K562 (cell line): Measurements from ENCODE around the gene IL2RG. TPM values are rescaled to one million over a fixed set of nuclear protein-coding genes. Genes with fewer than 3 reads are reported as not detected.

Source experiments
- CCAR2 ChIP-seq: fragments of 200-400 bp; formaldehyde crosslinking; IDR thresholded peaks from 2 replicates; pipeline ENCODE4 v1.6.1; 2017; ENCODE audit warnings: mild to moderate bottlenecking, low read depth, low read length
- ELF1 ChIP-seq: fragments of 200-800 bp; sonication (Bioruptor generic); IDR thresholded peaks from 2 replicates; pipeline ENCODE4 v1.6.1; 2016; ENCODE audit warnings: missing genetic modification characterization, missing compliant biosample characterization
- KDM1A ChIP-seq, 2 experiments: fragments of 450-650 bp; IDR thresholded peaks; 2 replicates each; pipeline ENCODE4 v1.6.1; 2016; ENCODE audit warnings: mild to moderate bottlenecking in 2 of 2
- MIER1 ChIP-seq: fragments of 450-650 bp; IDR thresholded peaks from 2 replicates; pipeline ENCODE4 v1.6.1; 2016; ENCODE audit warnings: antibody characterized with exemption, mild to moderate bottlenecking, low read depth
- NR2C2 ChIP-seq, 2 experiments: fragments of 200-800 bp in 1 of 2; sonication (Bioruptor generic) in 1 of 2; sonication (generic) in 1 of 2; formaldehyde crosslinking in 1 of 2; IDR thresholded peaks; 2 replicates each; pipeline versions ENCODE4 v1.6.1 to v1.8.0; 2016 to 2022; ENCODE audit warnings: mild to moderate bottlenecking in 1 of 2, missing compliant biosample characterization in 1 of 2, missing genetic modification characterization in 1 of 2, missing genetic modification reagents in 1 of 2
- PHB2 ChIP-seq: fragments of 450-650 bp; IDR thresholded peaks from 2 replicates; pipeline ENCODE4 v1.6.1; 2017; ENCODE audit warnings: low read depth
- SREBF2 ChIP-seq: sonication (generic); formaldehyde crosslinking; IDR thresholded peaks from 2 replicates; pipeline ENCODE4 v1.4.0; 2020; ENCODE audit warnings: mild to moderate bottlenecking, missing genetic modification reagents
- TCF3 ChIP-seq: sonication (generic); formaldehyde crosslinking; IDR thresholded peaks from 2 replicates; pipeline ENCODE4 v1.4.0; 2020; ENCODE audit warnings: mild to moderate bottlenecking, missing genetic modification reagents
- polyA plus RNA-seq, 8 experiments: library from polyadenylated mRNA; depleted of rRNA in 4 of 8; stranded (reverse) in 5 of 8; unstranded in 3 of 8; fragments of >200 nt; fragmentation: Nextera tagmentation in 2 of 8; fragmentation: Illumina TruSeq in 1 of 8; extraction: Ambion mirVana in 2 of 8; extraction: Trizol in 1 of 8; gene quantifications; 2 replicates each; pipeline versions ENCODE4 v1.2.1 to v1.2.3, GENCODE V29; 2011 to 2014; ENCODE audit warnings: inconsistent platforms in 1 of 8, missing spikeins in 1 of 8
- total RNA-seq, 7 experiments: library from RNA; depleted of rRNA in 6 of 7; stranded (reverse); fragments of >200 nt in 6 of 7; fragmentation: Illumina TruSeq in 2 of 7; extraction: Trizol in 2 of 7; gene quantifications; 2 replicates each; pipeline versions ENCODE4 v1.2.1 to v1.2.3, GENCODE V29; 2011 to 2021; ENCODE audit warnings: low replicate concordance in 1 of 7
- TF ChIP-seq, protein P1 (sequence below), 2 experiments: fragments of 450-650 bp in 1 of 2; sonication (generic) in 1 of 2; formaldehyde crosslinking in 1 of 2; IDR thresholded peaks; 2 replicates each; pipeline versions ENCODE4 v1.7.1 to v1.9.0; 2016 to 2022; ENCODE audit warnings: inconsistent platforms in 1 of 2, mild to moderate bottlenecking in 1 of 2, missing genetic modification reagents in 1 of 2
- TF ChIP-seq, protein P2 (sequence below): fragments of 450-650 bp; IDR thresholded peaks from 2 replicates; pipeline ENCODE4 v1.6.1; 2014; ENCODE audit warnings: low read depth, mild to moderate bottlenecking, moderate library complexity, borderline replicate concordance
- TF ChIP-seq, protein P3 (sequence below): fragments of 250-450 bp; sonication (Bioruptor Pico); IDR thresholded peaks from 2 replicates; pipeline ENCODE4 v1.8.0; 2022; ENCODE audit warnings: inconsistent platforms
- TF ChIP-seq, protein P4 (sequence below): fragments of 200-800 bp; sonication (Bioruptor generic); IDR thresholded peaks from 2 replicates; pipeline ENCODE4 v1.6.1; 2017; ENCODE audit warnings: missing genetic modification characterization, missing compliant biosample characterization

The IL2RG gene
- total and polyA plus RNA-seq, 9 of the 15 experiments (the other 6 are each of a cell fraction or from before 2014, with no cell fraction given) = 5.5 to 55.4 (median 19.7) TPM

DNA sequence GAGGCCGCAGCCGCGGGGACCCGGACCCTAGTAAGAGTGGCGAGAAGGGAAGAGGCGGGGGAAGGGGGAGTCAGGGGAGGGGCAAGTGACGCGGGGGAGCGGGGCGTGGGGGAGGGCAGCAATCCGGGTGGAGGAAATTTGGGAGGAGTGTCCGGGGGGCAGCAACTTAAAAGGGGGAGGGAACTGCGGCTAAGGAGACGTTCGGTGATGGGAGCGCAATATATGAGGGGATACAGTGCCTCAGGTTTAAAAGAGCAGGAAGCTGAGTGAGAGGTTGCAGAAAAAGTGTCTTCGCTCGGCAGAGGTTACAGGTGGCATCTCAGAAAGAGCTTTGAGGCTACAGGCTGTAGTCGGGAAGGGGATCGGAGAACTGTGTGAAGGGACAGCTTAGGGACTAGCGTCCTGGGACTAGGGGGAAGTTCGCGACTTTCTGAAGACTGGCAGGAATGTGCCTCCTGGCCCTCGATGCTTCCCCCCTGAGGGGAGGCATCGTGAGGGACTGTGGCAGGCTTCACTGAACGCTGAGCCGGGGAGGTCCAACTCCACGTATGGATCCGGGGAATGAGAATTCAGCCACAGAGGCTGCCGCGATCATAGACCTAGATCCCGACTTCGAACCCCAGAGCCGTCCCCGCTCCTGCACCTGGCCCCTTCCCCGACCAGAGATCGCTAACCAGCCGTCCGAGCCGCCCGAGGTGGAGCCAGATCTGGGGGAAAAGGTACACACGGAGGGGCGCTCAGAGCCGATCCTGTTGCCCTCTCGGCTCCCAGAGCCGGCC is 15.2 kb downstream of the IL2RG start (continued):
- TF ChIP-seq TCF3 = no peak
- TF ChIP-seq, protein P1, sequence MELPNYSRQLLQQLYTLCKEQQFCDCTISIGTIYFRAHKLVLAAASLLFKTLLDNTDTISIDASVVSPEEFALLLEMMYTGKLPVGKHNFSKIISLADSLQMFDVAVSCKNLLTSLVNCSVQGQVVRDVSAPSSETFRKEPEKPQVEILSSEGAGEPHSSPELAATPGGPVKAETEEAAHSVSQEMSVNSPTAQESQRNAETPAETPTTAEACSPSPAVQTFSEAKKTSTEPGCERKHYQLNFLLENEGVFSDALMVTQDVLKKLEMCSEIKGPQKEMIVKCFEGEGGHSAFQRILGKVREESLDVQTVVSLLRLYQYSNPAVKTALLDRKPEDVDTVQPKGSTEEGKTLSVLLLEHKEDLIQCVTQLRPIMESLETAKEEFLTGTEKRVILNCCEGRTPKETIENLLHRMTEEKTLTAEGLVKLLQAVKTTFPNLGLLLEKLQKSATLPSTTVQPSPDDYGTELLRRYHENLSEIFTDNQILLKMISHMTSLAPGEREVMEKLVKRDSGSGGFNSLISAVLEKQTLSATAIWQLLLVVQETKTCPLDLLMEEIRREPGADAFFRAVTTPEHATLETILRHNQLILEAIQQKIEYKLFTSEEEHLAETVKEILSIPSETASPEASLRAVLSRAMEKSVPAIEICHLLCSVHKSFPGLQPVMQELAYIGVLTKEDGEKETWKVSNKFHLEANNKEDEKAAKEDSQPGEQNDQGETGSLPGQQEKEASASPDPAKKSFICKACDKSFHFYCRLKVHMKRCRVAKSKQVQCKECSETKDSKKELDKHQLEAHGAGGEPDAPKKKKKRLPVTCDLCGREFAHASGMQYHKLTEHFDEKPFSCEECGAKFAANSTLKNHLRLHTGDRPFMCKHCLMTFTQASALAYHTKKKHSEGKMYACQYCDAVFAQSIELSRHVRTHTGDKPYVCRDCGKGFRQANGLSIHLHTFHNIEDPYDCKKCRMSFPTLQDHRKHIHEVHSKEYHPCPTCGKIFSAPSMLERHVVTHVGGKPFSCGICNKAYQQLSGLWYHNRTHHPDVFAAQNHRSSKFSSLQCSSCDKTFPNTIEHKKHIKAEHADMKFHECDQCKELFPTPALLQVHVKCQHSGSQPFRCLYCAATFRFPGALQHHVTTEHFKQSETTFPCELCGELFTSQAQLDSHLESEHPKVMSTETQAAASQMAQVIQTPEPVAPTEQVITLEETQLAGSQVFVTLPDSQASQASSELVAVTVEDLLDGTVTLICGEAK (IDR thresholded peaks at IDR 0.05) = no peak
- TF ChIP-seq, protein P1 (CRISPR knock-in tag; IDR thresholded peaks at IDR 0.05) = no peak
- TF ChIP-seq PHB2 = no peak
- TF ChIP-seq, protein P2, sequence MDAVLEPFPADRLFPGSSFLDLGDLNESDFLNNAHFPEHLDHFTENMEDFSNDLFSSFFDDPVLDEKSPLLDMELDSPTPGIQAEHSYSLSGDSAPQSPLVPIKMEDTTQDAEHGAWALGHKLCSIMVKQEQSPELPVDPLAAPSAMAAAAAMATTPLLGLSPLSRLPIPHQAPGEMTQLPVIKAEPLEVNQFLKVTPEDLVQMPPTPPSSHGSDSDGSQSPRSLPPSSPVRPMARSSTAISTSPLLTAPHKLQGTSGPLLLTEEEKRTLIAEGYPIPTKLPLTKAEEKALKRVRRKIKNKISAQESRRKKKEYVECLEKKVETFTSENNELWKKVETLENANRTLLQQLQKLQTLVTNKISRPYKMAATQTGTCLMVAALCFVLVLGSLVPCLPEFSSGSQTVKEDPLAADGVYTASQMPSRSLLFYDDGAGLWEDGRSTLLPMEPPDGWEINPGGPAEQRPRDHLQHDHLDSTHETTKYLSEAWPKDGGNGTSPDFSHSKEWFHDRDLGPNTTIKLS = no peak
- TF ChIP-seq KDM1A (IDR thresholded peaks at IDR 0.05) = 0 out of 4 replicates have a peak, but pooled peaks of 1 of the 2 experiments have one; percentile 34
- no peak for TF ChIP-seq CCAR2
- TF ChIP-seq SREBF2 (CRISPR knock-in tag) = no peak
- TF ChIP-seq ELF1 = no peak
- TF ChIP-seq, protein P3, sequence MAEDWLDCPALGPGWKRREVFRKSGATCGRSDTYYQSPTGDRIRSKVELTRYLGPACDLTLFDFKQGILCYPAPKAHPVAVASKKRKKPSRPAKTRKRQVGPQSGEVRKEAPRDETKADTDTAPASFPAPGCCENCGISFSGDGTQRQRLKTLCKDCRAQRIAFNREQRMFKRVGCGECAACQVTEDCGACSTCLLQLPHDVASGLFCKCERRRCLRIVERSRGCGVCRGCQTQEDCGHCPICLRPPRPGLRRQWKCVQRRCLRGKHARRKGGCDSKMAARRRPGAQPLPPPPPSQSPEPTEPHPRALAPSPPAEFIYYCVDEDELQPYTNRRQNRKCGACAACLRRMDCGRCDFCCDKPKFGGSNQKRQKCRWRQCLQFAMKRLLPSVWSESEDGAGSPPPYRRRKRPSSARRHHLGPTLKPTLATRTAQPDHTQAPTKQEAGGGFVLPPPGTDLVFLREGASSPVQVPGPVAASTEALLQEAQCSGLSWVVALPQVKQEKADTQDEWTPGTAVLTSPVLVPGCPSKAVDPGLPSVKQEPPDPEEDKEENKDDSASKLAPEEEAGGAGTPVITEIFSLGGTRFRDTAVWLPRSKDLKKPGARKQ (CRISPR knock-in tag) = no peak
- no peak for TF ChIP-seq MIER1
- TF ChIP-seq NR2C2 (CRISPR knock-in tag; IDR thresholded peaks at IDR 0.05) = no peak
- 0 out of 2 replicates have a peak, but pooled peaks have one; percentile 18 for TF ChIP-seq NR2C2 (tag; IDR thresholded peaks at IDR 0.05)
- TF ChIP-seq, protein P4, sequence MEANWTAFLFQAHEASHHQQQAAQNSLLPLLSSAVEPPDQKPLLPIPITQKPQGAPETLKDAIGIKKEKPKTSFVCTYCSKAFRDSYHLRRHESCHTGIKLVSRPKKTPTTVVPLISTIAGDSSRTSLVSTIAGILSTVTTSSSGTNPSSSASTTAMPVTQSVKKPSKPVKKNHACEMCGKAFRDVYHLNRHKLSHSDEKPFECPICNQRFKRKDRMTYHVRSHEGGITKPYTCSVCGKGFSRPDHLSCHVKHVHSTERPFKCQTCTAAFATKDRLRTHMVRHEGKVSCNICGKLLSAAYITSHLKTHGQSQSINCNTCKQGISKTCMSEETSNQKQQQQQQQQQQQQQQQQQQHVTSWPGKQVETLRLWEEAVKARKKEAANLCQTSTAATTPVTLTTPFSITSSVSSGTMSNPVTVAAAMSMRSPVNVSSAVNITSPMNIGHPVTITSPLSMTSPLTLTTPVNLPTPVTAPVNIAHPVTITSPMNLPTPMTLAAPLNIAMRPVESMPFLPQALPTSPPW (CRISPR knock-in tag) = peak; percentile 93
